ENCODE results near the gene DOK6.
"Not testable (repeated sequence)": the region's sequence is repeated elsewhere in the genome, so short reads cannot be mapped to it uniquely, and the experiment has no call there.

The DOK6 gene

DNA sequence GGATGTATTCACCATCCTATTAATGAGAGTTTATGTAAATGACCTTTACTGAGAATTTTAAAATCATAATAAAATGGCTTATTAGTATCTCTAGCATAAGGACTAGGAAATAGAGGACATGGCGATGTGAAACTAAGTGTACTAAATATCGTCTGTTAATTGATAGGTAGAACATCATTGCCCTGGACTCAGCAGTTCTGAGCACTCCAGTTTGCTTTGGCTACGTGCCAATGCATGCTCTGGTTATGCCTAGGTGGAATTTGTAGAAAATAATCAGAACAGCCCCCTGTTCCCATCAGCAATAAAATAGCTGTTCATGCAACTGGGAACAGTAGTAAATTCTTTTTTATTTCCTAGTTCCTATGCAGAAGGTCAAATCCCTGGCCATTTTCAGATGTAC is 247.8 kb downstream of the DOK6 start:
- no peak for DNase-seq (ENCODE audit: low read depth, low spot score)
- TF ChIP-seq POLR2AphosphoS5 (IDR thresholded peaks at IDR 0.05; ENCODE audit: borderline replicate concordance, low read depth, low read length) (no peak), EZH2 (IDR thresholded peaks at IDR 0.05) (no peak), FOXP2 (optimal IDR thresholded peaks at IDR 0.05; ENCODE audit: control extremely low read depth, extremely low read length, insufficient read depth) (no peak)
- H3K9ac ChIP-seq (ENCODE audit: insufficient read length): no peak overlapping the region

DNA sequence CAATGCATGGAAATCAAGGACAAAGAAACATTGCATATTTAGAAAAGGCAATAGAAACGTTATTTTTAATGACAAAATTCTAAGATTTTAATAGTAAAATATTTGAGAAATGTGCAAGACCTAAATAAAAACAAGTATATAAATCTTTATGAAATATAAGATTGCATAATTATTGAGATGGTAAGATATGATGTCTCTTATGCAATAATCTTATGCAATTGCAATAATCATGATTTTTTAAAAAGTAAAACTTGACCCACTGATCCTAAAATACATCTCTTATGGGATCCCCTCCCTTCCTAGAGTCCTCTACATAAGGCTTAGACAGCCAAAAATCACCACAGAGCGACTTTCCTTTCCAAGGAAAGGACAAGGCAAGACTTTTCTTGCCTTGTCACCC is 249.0 kb downstream of the DOK6 start:
- no peaks in the 10 kb centered on the region for H3K36me3 ChIP-seq (ENCODE audit: insufficient read depth, low read length)
- H3K9me3 ChIP-seq (ENCODE audit: low read depth, low read length): no peaks in the 10 kb centered on the region
- no peak overlapping the region for H3K27ac ChIP-seq
- no peak for TF ChIP-seq POLR2AphosphoS5 (IDR thresholded peaks at IDR 0.05; ENCODE audit: borderline replicate concordance, low read depth, low read length)
- TF ChIP-seq FOXP2 (optimal IDR thresholded peaks at IDR 0.05; ENCODE audit: control extremely low read depth, extremely low read length, insufficient read depth): no peak
- TF ChIP-seq EZH2 (IDR thresholded peaks at IDR 0.05): no peak
- DNase-seq (ENCODE audit: low read depth, low spot score): no peak
- H3K9ac ChIP-seq (ENCODE audit: insufficient read length): no peak overlapping the region
- H3K4me3 ChIP-seq: no peak overlapping the region

More for the DNA sequence above, 247.8 kb downstream of the DOK6 start:
- Histone ChIP-seq H3K36me3 (ENCODE audit: insufficient read depth, low read length) (no peaks in the 10 kb centered on the region), H3K27ac (no peak overlapping the region), H3K9me3 (ENCODE audit: low read depth, low read length) (no peaks in the 10 kb centered on the region), H3K4me3 (no peak overlapping the region)

DNA sequence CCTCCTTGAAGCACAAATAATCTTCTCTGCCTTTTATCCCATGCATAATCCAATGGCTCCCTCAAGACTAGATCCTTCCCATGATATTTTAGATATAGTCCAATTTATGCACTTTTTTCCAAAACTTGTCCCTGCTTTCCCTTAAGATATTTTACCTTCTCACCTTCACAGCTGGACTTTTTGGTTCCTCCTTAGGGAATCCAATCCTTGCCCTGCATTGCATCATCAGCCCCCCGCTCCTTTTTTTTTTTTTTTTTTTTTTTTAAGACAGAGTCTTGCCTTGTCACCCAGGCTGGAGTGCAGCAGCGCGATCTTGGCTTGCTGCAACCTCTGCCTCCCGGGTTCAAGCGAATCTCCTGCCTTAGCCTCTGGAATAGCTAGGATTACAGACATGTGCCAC is 250.6 kb downstream of the DOK6 start:
- no peak overlapping the region for H3K4me3 ChIP-seq
- no peak for DNase-seq (ENCODE audit: low read depth, low spot score)
- H3K9me3 ChIP-seq (ENCODE audit: low read depth, low read length): no peaks in the 10 kb centered on the region
- TF ChIP-seq FOXP2 (optimal IDR thresholded peaks at IDR 0.05; ENCODE audit: control extremely low read depth, extremely low read length, insufficient read depth): no peak
- TF ChIP-seq POLR2AphosphoS5 (IDR thresholded peaks at IDR 0.05; ENCODE audit: borderline replicate concordance, low read depth, low read length): no peak
- TF ChIP-seq EZH2 (IDR thresholded peaks at IDR 0.05): no peak
- H3K9ac ChIP-seq (ENCODE audit: insufficient read length): no peak overlapping the region
- no peak overlapping the region for H3K27ac ChIP-seq
- no peaks in the 10 kb centered on the region for H3K36me3 ChIP-seq (ENCODE audit: insufficient read depth, low read length)

DNA sequence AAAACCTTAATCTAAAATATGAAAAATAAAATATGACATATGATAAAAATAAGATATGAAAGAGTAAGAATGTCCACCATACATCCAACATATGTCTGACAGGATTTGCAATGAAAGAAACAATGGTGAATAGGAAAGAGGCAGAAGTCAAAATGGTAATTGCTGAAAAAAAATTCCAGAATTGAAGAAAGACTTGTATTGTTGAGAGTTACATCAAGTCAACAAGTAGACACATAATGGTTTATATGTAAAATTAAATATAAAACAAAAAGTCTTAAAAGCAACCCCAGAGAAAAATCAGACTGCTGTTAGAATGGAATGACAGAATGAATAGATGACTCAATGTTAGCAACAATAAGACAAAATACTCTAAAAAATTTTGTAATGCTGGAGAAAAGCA is 255.1 kb downstream of the DOK6 start:
- Histone ChIP-seq H3K9ac (ENCODE audit: insufficient read length) (no peak overlapping the region), H3K27ac (no peak overlapping the region), H3K36me3 (ENCODE audit: insufficient read depth, low read length) (no peaks in the 10 kb centered on the region), H3K9me3 (ENCODE audit: low read depth, low read length) (no peaks in the 10 kb centered on the region), H3K4me3 (no peak overlapping the region)
- no peak for DNase-seq (ENCODE audit: low read depth, low spot score)
- TF ChIP-seq FOXP2 (optimal IDR thresholded peaks at IDR 0.05; ENCODE audit: control extremely low read depth, extremely low read length, insufficient read depth) (no peak), EZH2 (IDR thresholded peaks at IDR 0.05) (no peak), POLR2AphosphoS5 (IDR thresholded peaks at IDR 0.05; ENCODE audit: borderline replicate concordance, low read depth, low read length) (no peak)

DNA sequence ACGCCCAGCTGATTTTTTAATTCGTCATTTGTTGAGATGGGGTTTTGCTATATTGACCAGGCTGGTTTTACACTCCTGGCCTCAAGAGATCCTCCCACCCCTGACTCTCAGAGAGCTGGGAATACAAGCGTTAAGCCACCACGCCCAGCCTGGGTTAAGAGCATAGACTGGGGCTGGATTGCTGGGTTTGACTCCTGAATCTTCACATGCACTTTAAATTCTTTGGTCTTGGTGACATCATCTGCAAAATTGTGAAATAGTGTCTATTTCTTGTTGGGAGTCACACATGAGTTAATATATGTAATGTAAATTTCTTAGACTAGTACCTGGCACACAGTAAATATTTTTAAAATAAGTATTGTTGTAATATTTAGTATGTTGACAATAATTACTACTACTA is 257.4 kb downstream of the DOK6 start:
- no peak overlapping the region for H3K9ac ChIP-seq (ENCODE audit: insufficient read length)
- no peak overlapping the region for H3K27ac ChIP-seq
- H3K4me3 ChIP-seq: no peak overlapping the region
- H3K9me3 ChIP-seq (ENCODE audit: low read depth, low read length): no peaks in the 10 kb centered on the region
- no peaks in the 10 kb centered on the region for H3K36me3 ChIP-seq (ENCODE audit: insufficient read depth, low read length)
- TF ChIP-seq FOXP2 (optimal IDR thresholded peaks at IDR 0.05; ENCODE audit: control extremely low read depth, extremely low read length, insufficient read depth) (no peak), EZH2 (IDR thresholded peaks at IDR 0.05) (no peak)
- DNase-seq (ENCODE audit: low read depth, low spot score): no peak

DNA sequence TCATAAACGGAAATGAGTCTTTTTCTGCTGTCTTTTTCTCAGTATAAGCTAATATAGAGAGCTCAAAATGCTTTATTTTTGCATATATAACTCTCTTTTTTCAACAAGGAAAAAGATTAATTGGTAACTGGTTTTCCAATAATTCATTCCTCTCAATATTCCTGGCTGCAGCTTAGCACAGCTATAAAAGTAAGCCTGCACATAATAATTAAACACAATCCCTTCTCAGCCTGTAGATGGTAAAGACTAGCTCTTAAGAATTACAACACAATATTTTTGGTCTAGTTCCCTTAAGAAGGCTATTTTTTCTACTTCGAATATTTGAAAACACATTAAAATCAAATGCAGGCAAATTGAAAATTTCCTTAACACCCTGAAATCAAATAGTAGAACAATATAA is 258.0 kb downstream of the DOK6 start:
- Histone ChIP-seq H3K9ac (ENCODE audit: insufficient read length) (no peak overlapping the region), H3K36me3 (ENCODE audit: insufficient read depth, low read length) (no peaks in the 10 kb centered on the region), H3K27ac (no peak overlapping the region), H3K9me3 (ENCODE audit: low read depth, low read length) (no peaks in the 10 kb centered on the region), H3K4me3 (no peak overlapping the region)
- DNase-seq (ENCODE audit: low read depth, low spot score): no peak
- TF ChIP-seq POLR2AphosphoS5 (IDR thresholded peaks at IDR 0.05; ENCODE audit: borderline replicate concordance, low read depth, low read length) (no peak), EZH2 (IDR thresholded peaks at IDR 0.05) (no peak), FOXP2 (optimal IDR thresholded peaks at IDR 0.05; ENCODE audit: control extremely low read depth, extremely low read length, insufficient read depth) (no peak)

DNA sequence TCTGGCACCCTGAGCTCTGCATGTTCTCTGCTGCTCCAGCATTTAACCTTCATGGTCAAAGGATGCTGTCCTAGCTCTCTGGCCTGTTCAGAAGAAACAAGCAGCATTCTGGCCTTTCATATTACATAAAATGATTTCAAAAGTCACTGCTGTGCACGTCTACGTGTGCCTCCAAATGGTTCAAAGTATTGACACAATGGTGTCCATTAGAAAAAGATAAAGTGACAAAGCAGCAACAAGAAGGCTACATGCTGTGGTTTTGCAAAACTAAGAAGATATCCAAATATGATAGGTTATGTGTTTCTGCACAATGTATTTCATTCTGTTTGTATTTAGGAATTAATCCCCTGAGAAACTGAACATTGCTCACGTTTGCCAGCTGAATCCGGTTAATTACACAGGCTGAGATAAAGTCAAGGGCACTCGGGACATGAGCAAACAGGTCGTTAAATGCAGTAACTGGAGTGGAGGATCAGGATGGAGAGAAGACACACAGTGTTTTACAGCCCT is 258.5 kb downstream of the DOK6 start:
- Histone ChIP-seq H3K27ac (no peak overlapping the region), H3K9ac (ENCODE audit: insufficient read length) (no peak overlapping the region), H3K9me3 (ENCODE audit: low read depth, low read length) (no peaks in the 10 kb centered on the region), H3K36me3 (ENCODE audit: insufficient read depth, low read length) (no peaks in the 10 kb centered on the region), H3K4me3 (no peak overlapping the region)
- DNase-seq (ENCODE audit: low read depth, low spot score): no peak
- TF ChIP-seq FOXP2 (optimal IDR thresholded peaks at IDR 0.05; ENCODE audit: control extremely low read depth, extremely low read length, insufficient read depth): no peak
- no peak for TF ChIP-seq EZH2 (IDR thresholded peaks at IDR 0.05)
- TF ChIP-seq POLR2AphosphoS5 (IDR thresholded peaks at IDR 0.05; ENCODE audit: borderline replicate concordance, low read depth, low read length): no peak

DNA sequence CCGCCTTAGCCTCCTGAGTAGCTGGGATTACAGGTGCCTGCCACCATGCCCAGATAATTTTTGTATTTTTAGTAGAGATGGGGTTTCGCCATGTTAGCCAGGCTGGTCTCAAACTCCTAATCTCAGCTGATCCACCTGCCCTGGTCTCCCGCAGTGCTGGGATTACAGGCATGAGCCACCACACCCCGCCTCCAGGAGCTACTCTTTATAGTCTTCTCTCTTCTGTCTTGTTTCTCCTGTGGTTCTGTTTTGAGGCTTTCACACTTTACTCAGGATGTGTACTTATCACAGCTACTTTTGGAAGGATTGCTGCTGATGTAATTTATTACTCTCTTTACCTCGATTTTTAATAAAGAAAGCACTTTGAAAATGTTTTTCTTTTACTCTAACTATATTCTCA is 261.4 kb downstream of the DOK6 start:
- not testable (repeated sequence) for H3K4me3 ChIP-seq; DNase-seq (ENCODE audit: low read depth, low spot score); H3K27ac ChIP-seq; H3K36me3 ChIP-seq (ENCODE audit: insufficient read depth, low read length); H3K9ac ChIP-seq (ENCODE audit: insufficient read length); H3K9me3 ChIP-seq (ENCODE audit: low read depth, low read length)

DNA sequence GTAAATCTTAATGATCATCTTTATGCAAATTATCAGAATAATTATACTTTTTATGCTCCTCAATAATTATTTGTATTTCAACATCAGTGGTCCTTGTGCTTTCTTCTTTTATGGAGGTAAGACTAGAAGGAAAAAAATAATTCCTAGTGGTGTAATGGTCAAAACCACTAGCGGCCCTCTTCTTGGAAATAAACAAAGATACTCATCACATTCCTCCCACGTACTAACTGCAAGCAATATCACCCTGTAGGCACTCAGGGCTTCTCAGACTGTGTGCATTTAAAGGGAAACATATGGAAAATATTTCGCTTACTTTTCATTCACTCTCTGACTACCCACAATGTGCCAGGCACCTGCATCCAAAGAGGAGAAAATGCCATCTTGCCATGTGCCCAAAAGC is 263.7 kb downstream of the DOK6 start:
- H3K4me3 ChIP-seq: no peak overlapping the region
- no peaks in the 10 kb centered on the region for H3K36me3 ChIP-seq (ENCODE audit: insufficient read depth, low read length)
- DNase-seq (ENCODE audit: low read depth, low spot score): no peak
- no peak overlapping the region for H3K9ac ChIP-seq (ENCODE audit: insufficient read length)
- TF ChIP-seq POLR2AphosphoS5 (IDR thresholded peaks at IDR 0.05; ENCODE audit: borderline replicate concordance, low read depth, low read length): no peak
- TF ChIP-seq EZH2 (IDR thresholded peaks at IDR 0.05): no peak
- no peak for TF ChIP-seq FOXP2 (optimal IDR thresholded peaks at IDR 0.05; ENCODE audit: control extremely low read depth, extremely low read length, insufficient read depth)
- H3K9me3 ChIP-seq (ENCODE audit: low read depth, low read length): no peaks in the 10 kb centered on the region
- H3K27ac ChIP-seq: no peak overlapping the region
